Neutrophil (primary cell): ENCODE data around the gene RORC.

ENCODE experiments used
- H3K27ac ChIP-seq: fragments of 200-600 bp; sonication (generic); 2 replicates; pipeline ENCODE4 v1.5.1; 2016; ENCODE audit warnings: mild to moderate bottlenecking, moderate library complexity
- H3K27me3 ChIP-seq: fragments of 200-600 bp; sonication (generic); 2 replicates; pipeline ENCODE4 v1.6.0; 2016; ENCODE audit warnings: mild to moderate bottlenecking
- H3K36me3 ChIP-seq: fragments of 200-600 bp; sonication (generic); 2 replicates; pipeline ENCODE4 v1.5.1; 2017
- H3K4me1 ChIP-seq, 2 experiments: fragments of 200-600 bp in 1 of 2; sonication (generic) in 1 of 2; 1 replicate in 1 of 2; 2 replicates in 1 of 2; pipeline versions ENCODE4 v1.5.1 to v1.6.1; 2013 to 2016; ENCODE audit warnings: low read depth in 1 of 2, low read length in 1 of 2, mild to moderate bottlenecking in 1 of 2, moderate library complexity in 1 of 2; ENCODE audit not compliant: control insufficient read depth in 1 of 2, insufficient read depth in 1 of 2
- H3K4me3 ChIP-seq, 2 experiments: fragments of 200-600 bp in 1 of 2; sonication (generic) in 1 of 2; 1 replicate in 1 of 2; 2 replicates in 1 of 2; pipeline ENCODE4 v1.5.1; 2013 to 2016; ENCODE audit warnings: low read depth in 1 of 2, low read length in 1 of 2, mild to moderate bottlenecking in 1 of 2, moderate library complexity in 1 of 2
- H3K9me3 ChIP-seq: fragments of 200-600 bp; sonication (generic); 2 replicates; pipeline ENCODE4 v1.5.1; 2016
- CTCF ChIP-seq: fragments of 200-600 bp; sonication (generic); IDR thresholded peaks from 2 replicates; pipeline ENCODE4 v1.5.1; 2016; ENCODE audit warnings: antibody characterized with exemption

RORC gene

GRCh38 chr1:151825204-151825603 lies 6.4 kb downstream of the RORC start:
- Histone ChIP-seq H3K4me1 (peaks cover 10 to 14% of the 10 kb centered on the region in 2 experiments), H3K36me3 (no peaks in the 10 kb centered on the region), H3K27me3 (peaks cover 13% of the 10 kb centered on the region), H3K27ac (no peak overlapping the region), H3K9me3 (no peaks in the 10 kb centered on the region), H3K4me3 (no peak overlapping the region)
- TF ChIP-seq CTCF: no peak

- peaks cover 3 to 5% of the 10 kb centered on the region in 2 experiments for H3K4me1 ChIP-seq
- no peak overlapping the region for H3K27ac ChIP-seq
These were observed 8.4 kb downstream of the RORC start for GRCh38 chr1:151823175-151823574.

GRCh38 chr1:151822404-151822803 lies 9.2 kb downstream of the RORC start:
- H3K4me3 ChIP-seq: no peak overlapping the region
- no peaks in the 10 kb centered on the region for H3K36me3 ChIP-seq
- TF ChIP-seq CTCF: no peak
- H3K4me1 ChIP-seq: peaks cover 0 to 2% of the 10 kb centered on the region in 2 experiments
- H3K9me3 ChIP-seq: no peaks in the 10 kb centered on the region
- H3K27me3 ChIP-seq: peaks cover 9% of the 10 kb centered on the region
- H3K27ac ChIP-seq: no peak overlapping the region

More at GRCh38 chr1:151823175-151823574, 8.4 kb downstream of the RORC start:
- H3K9me3 ChIP-seq: no peaks in the 10 kb centered on the region
- no peaks in the 10 kb centered on the region for H3K36me3 ChIP-seq
- peaks cover 13% of the 10 kb centered on the region for H3K27me3 ChIP-seq
- no peak for TF ChIP-seq CTCF
- no peak overlapping the region for H3K4me3 ChIP-seq

- no peak for TF ChIP-seq CTCF
- H3K27ac ChIP-seq: no peak overlapping the region
- no peaks in the 10 kb centered on the region for H3K36me3 ChIP-seq
- H3K4me3 ChIP-seq: no peak overlapping the region
- H3K9me3 ChIP-seq: no peaks in the 10 kb centered on the region
- H3K27me3 ChIP-seq: peaks cover 11% of the 10 kb centered on the region
- peaks cover 0 to 5% of the 10 kb centered on the region in 2 experiments for H3K4me1 ChIP-seq
These were observed 10.7 kb downstream of the RORC start for GRCh38 chr1:151820940-151821339.

GRCh38 chr1:151819976-151820623 lies 11.5 kb downstream of the RORC start:
- no peak overlapping the region for H3K27ac ChIP-seq

More at GRCh38 chr1:151819976-151820623, 11.5 kb downstream of the RORC start:
- no peaks in the 10 kb centered on the region for H3K36me3 ChIP-seq
- peaks cover 0 to 5% of the 10 kb centered on the region in 2 experiments for H3K4me1 ChIP-seq
- peaks cover 19% of the 10 kb centered on the region for H3K27me3 ChIP-seq
- no peak for TF ChIP-seq CTCF
- H3K4me3 ChIP-seq: no peak overlapping the region
- no peaks in the 10 kb centered on the region for H3K9me3 ChIP-seq
